H1 (cell line): Measurements from ENCODE around the gene PFDN1. TPM values are rescaled to one million over a fixed set of nuclear protein-coding genes. Genes with fewer than 3 reads are reported as not detected.
A peak's percentile ranks its signal among the peaks of the same experiment; 100 is the strongest.

Experiments used
- BRCA1 ChIP-seq: IDR thresholded peaks from 2 replicates; pipeline ENCODE4 v1.6.1; 2012; ENCODE audit warnings: low read depth, low read length, improper control_type of control experiment
- CEBPB ChIP-seq: IDR thresholded peaks from 2 replicates; pipeline ENCODE4 v1.6.1; 2012; ENCODE audit warnings: low read depth, low read length
- CREB1 ChIP-seq: IDR thresholded peaks from 2 replicates; pipeline ENCODE4 v1.6.1; 2012; ENCODE audit warnings: inconsistent platforms
- CTBP2 ChIP-seq: IDR thresholded peaks from 2 replicates; pipeline ENCODE4 v1.7.0; 2011; ENCODE audit warnings: borderline replicate concordance, mild to moderate bottlenecking, moderate library complexity, mixed read lengths, low read length; ENCODE audit not compliant: insufficient read depth, insufficient read length
- HDAC6 ChIP-seq: IDR thresholded peaks from one replicate; pipeline ENCODE4 v1.7.1; 2012; ENCODE audit warnings: low read depth, mild to moderate bottlenecking, inconsistent platforms, low read length, moderate library complexity
- JUN ChIP-seq: IDR thresholded peaks from 2 replicates; pipeline ENCODE4 v1.6.1; 2011; ENCODE audit warnings: low read depth, mild to moderate bottlenecking, improper control_type of control experiment, low read length
- KDM4A ChIP-seq: IDR thresholded peaks from one replicate; pipeline ENCODE4 v1.7.1; 2012; ENCODE audit warnings: low read depth, mild to moderate bottlenecking, moderate library complexity, low read length, inconsistent platforms; ENCODE audit not compliant: severe bottlenecking
- MAX ChIP-seq: IDR thresholded peaks from 2 replicates; pipeline ENCODE4 v1.6.1; 2012; ENCODE audit warnings: inconsistent platforms
- POLR2A ChIP-seq, 2 experiments: IDR thresholded peaks; 1 replicate in 1 of 2; 2 replicates in 1 of 2; pipeline ENCODE4 v1.6.1; 2011; ENCODE audit warnings: low read depth in 2 of 2, low read length in 2 of 2, mild to moderate bottlenecking in 2 of 2; ENCODE audit errors: control extremely low read depth in 1 of 2
- RNF2 ChIP-seq: fragments of 200-900, 300-1000 bp; sonication (generic); IDR thresholded peaks from 2 replicates; pipeline ENCODE4 v1.7.1; 2016; ENCODE audit warnings: borderline replicate concordance, low read depth, mild to moderate bottlenecking, antibody characterized with exemption, low read length; ENCODE audit not compliant: poor library complexity, severe bottlenecking; ENCODE audit errors: missing control alignments
- SIN3A ChIP-seq, 2 experiments: IDR thresholded peaks in 1 of 2; conservative IDR thresholded peaks in 1 of 2; 2 replicates each; pipeline ENCODE4 v1.6.1; 2011 to 2012; ENCODE audit warnings: low read length in 2 of 2, improper control_type of control experiment in 1 of 2, low read depth in 1 of 2, mild to moderate bottlenecking in 1 of 2
- polyA plus RNA-seq, 7 experiments: library from polyadenylated mRNA; depleted of rRNA in 3 of 7; stranded (reverse) in 5 of 7; unstranded in 2 of 7; fragments of >200 nt in 5 of 7; fragments of 200-250 nt in 2 of 7; gene quantifications; 1 replicate in 5 of 7; 2 replicates in 1 of 7; 4 replicates in 1 of 7; pipeline versions ENCODE4 v1.2.1 to v1.2.3, GENCODE V29; 2011 to 2013; ENCODE audit warnings: missing spikeins in 2 of 7, mixed read lengths in 2 of 7
- total RNA-seq: library from RNA; stranded (reverse); fragmentation: NEBNext Ultra II Directional; extraction: Animal tissue kit (Norgen Biotek cat#: 25700); gene quantifications from 2 replicates; pipeline ENCODE4 v1.2.1, GENCODE V29; 2021

PFDN1 gene
- total and polyA plus RNA-seq, 2 of the 8 experiments (the other 6 are each of a cell fraction or from before 2014, with no cell fraction given) = 53.0 to 89.6 TPM

DNA sequence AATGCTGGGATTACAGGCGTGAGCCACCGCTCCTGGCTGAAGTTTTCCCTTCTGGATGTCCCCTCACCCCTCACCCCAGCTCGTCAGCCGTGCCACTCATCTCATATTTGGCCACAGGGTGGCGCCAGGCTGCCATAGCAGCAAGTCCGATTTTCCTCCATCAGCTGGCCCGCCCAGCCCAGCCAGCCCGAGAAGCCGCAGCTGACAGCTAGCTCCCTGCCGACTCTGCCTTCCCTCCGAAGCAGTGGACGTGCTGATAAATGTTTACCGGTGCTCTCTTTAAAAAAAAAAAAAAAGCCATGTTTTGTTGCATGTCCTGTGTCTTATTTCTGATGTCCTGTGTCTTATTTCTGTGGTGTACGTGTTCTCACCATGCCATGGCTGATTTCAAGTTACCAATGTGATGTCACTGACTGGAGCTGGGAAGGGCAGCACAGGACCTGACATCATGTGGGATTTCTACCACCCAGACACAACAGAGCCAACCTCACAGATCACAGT is 58.3 kb downstream of the PFDN1 start (continued):
- no peak for TF ChIP-seq MAX
- peak; percentile 80 to 98; a peak in 3 of 4 replicates for TF ChIP-seq SIN3A (conservative IDR thresholded peaks at IDR 0.05 in 1 of 2, IDR thresholded peaks at IDR 0.05 in 1 of 2; ENCODE audit: low read depth in 1 of 2, low read length in 2 of 2)
- no peak for TF ChIP-seq BRCA1
- TF ChIP-seq CREB1 = no peak; the same call in none of the 2 replicates
- no peak for TF ChIP-seq HDAC6
- no peak for TF ChIP-seq CTBP2
- TF ChIP-seq JUN = no peak
- no peak for TF ChIP-seq RNF2
- no peak for TF ChIP-seq KDM4A
- no peak for TF ChIP-seq POLR2A (IDR thresholded peaks at IDR 0.05; ENCODE audit: control extremely low read depth in 1 of 2, low read depth in 2 of 2, low read length in 2 of 2)
- TF ChIP-seq CEBPB = 0 out of 2 replicates have a peak, but pooled peaks have one; percentile 27
